CD4-positive, alpha-beta memory T cell (primary cell): ENCODE data around the gene GARRE1. TPM values are rescaled to one million over a fixed set of nuclear protein-coding genes. Genes with fewer than 3 reads are reported as not detected.
A peak's percentile ranks its signal among the peaks of the same experiment; 100 is the strongest.
"Not testable (repeated sequence)": the region's sequence is repeated elsewhere in the genome, so short reads cannot be mapped to it uniquely, and the experiment has no call there.

Experiments
- CTCF ChIA-PET: fragments of 350-600 bp; sonication (Branson Sonifier 250); formaldehyde crosslinking; loops from one replicate; lab custom pipeline; 2021; ENCODE audit warnings: inconsistent platforms; ENCODE audit not compliant: partially characterized antibody; lab: Charles Lee
- POLR2A ChIA-PET: fragments of 350-600 bp; sonication (Branson Sonifier 250); formaldehyde crosslinking; loops from one replicate; lab custom pipeline; 2021; ENCODE audit not compliant: partially characterized antibody; lab: Charles Lee
- DNase-seq, 5 donors: peaks; one replicate each; pipeline versions ENCODE4 v3.0.0 to v3.0.0-alpha.2; 2020 to 2022; ENCODE audit warnings: mixed read lengths in 1 of 5
- H3K27ac ChIP-seq: one replicate; pipeline ENCODE4 v1.7.0; 2013; ENCODE audit warnings: low read depth, low read length
- H3K27me3 ChIP-seq: 2 replicates; pipeline ENCODE4 v1.7.0; 2013; ENCODE audit warnings: mild to moderate bottlenecking, low read length, moderate library complexity; ENCODE audit not compliant: insufficient read depth
- H3K36me3 ChIP-seq: 2 replicates; pipeline ENCODE4 v1.7.0; 2013; ENCODE audit warnings: mild to moderate bottlenecking, low read length, moderate library complexity; ENCODE audit not compliant: insufficient read depth
- H3K4me1 ChIP-seq: 2 replicates; pipeline ENCODE4 v1.7.0; 2013; ENCODE audit warnings: mild to moderate bottlenecking, low read length, moderate library complexity; ENCODE audit not compliant: insufficient read depth
- H3K4me3 ChIP-seq, 2 donors: one replicate each; pipeline ENCODE4 v1.7.0; 2013; ENCODE audit warnings: low read length in 2 of 2, mild to moderate bottlenecking in 1 of 2
- H3K9me3 ChIP-seq, 2 donors: one replicate each; pipeline ENCODE4 v1.7.0; 2013; ENCODE audit warnings: low read length in 2 of 2, control low read depth in 1 of 2; ENCODE audit not compliant: control insufficient read depth in 1 of 2
- H3K27ac Mint-ChIP-seq, 7 donors: one replicate each; pipeline ENCODE4 v1.8.0; 2020 to 2021; ENCODE audit warnings: mixed read lengths in 7 of 7, mild to moderate bottlenecking in 6 of 7, inconsistent platforms in 3 of 7, moderate library complexity in 3 of 7
- H3K27me3 Mint-ChIP-seq, 2 donors: one replicate each; pipeline ENCODE4 v1.8.0; 2020 to 2021; ENCODE audit warnings: mixed read lengths in 2 of 2
- H3K36me3 Mint-ChIP-seq, 2 donors: one replicate each; pipeline ENCODE4 v1.8.0; 2020 to 2021; ENCODE audit warnings: mixed read lengths in 2 of 2, inconsistent platforms in 1 of 2, mild to moderate bottlenecking in 1 of 2
- H3K4me1 Mint-ChIP-seq, 4 donors: one replicate each; pipeline ENCODE4 v1.8.0; 2020 to 2021; ENCODE audit warnings: mixed read lengths in 4 of 4, mild to moderate bottlenecking in 1 of 4
- H3K4me3 Mint-ChIP-seq, 8 donors: one replicate each; pipeline ENCODE4 v1.8.0; 2020 to 2021; ENCODE audit warnings: mixed read lengths in 8 of 8, mild to moderate bottlenecking in 7 of 8, moderate library complexity in 6 of 8, inconsistent platforms in 3 of 8
- H3K9me3 Mint-ChIP-seq, 8 donors: one replicate each; pipeline ENCODE4 v1.8.0; 2020 to 2021; ENCODE audit warnings: mixed read lengths in 8 of 8, mild to moderate bottlenecking in 5 of 8, inconsistent platforms in 3 of 8, moderate library complexity in 1 of 8
- intact Hi-C: fragments of 100-400 bp; cut with micrococcal nuclease; formaldehyde crosslinking; loops from one replicate; pipeline ENCODE4 v1.15.1; 2023
- polyA plus RNA-seq, 2 donors: library from polyadenylated mRNA; unstranded; fragments of 300-500 nt; fragmentation: Illumina TruSeq; gene quantifications; one replicate each; pipeline ENCODE4 v1.2.3, GENCODE V29; 2021
- total RNA-seq, 2 experiments: library from RNA; stranded (reverse); gene quantifications; one replicate each; pipeline ENCODE4 v1.2.3, GENCODE V29; 2021

GARRE1 gene
- total and polyA plus RNA-seq, 4 experiments from 2014 or later = 3.5 to 48.2 (median 26.9) TPM

GRCh38 chr19:34248941-34249340 is 5.4 kb upstream of the GARRE1 start:
- POLR2A ChIA-PET = interaction anchor here (0.6 to 1.8 kb wide), 4 partner anchors 13 to 970 kb away, joined by 3 to 5 read pairs (median 4); no protein-coding TSS in a partner anchor

GRCh38 chr19:34253167-34253566 is 1.2 kb upstream of the GARRE1 start:
- DNase-seq, intact Hi-C loops, H3K9me3 ChIP-seq, H3K4me3 ChIP-seq, H3K27me3 Mint-ChIP-seq, H3K27ac ChIP-seq, H3K36me3 ChIP-seq, H3K9me3 Mint-ChIP-seq, H3K27me3 ChIP-seq: not testable (repeated sequence)
- CTCF ChIA-PET = interaction anchor here (0.6 kb wide), 1 partner anchor 49 kb away, joined by 3 read pairs; no protein-coding TSS in a partner anchor
- H3K4me1 Mint-ChIP-seq = peaks cover 17 to 37% (median 29%) of the 10 kb centered on the region in 4 donors
- peak overlapping the region; percentile 46 to 100 (median 98) for H3K4me3 Mint-ChIP-seq
- H3K4me1 ChIP-seq = peaks cover 32% of the 10 kb centered on the region
- POLR2A ChIA-PET = interaction anchor here (0.6 to 1.8 kb wide), 2 partner anchors 17 to 175 kb away, joined by 3 to 7 read pairs; partner anchors contain the start of gene UBA2
- peaks cover 0 to 10% of the 10 kb centered on the region in 2 donors for H3K36me3 Mint-ChIP-seq
- H3K27ac Mint-ChIP-seq = peak overlapping the region in 5 of 7 donors; percentile 73 to 99 (median 96)

More at GRCh38 chr19:34248941-34249340, 5.4 kb upstream of the GARRE1 start:
- Histone ChIP-seq H3K4me3 (no peak overlapping the region), H3K9me3 (no peaks in the 10 kb centered on the region), H3K4me1 (peaks cover 6% of the 10 kb centered on the region), H3K27me3 (no peaks in the 10 kb centered on the region), H3K27ac (no peak overlapping the region), H3K36me3 (no peaks in the 10 kb centered on the region)
- Mint-ChIP-seq H3K4me3 (no peak overlapping the region), H3K9me3 (no peaks in the 10 kb centered on the region), H3K27me3 (no peaks in the 10 kb centered on the region), H3K36me3 (no peaks in the 10 kb centered on the region), H3K27ac (no peak overlapping the region), H3K4me1 (peaks cover 2 to 9% (median 7%) of the 10 kb centered on the region in 4 donors)
- DNase-seq = no peak
- CTCF ChIA-PET = interaction anchor here (1.1 to 2.0 kb wide), 3 partner anchors 21 to 89 kb away, joined by 3 to 5 read pairs (median 4); no protein-coding TSS in a partner anchor
- intact Hi-C loops = no loop called here

GRCh38 chr19:34253681-34254045 is 691 bp upstream of the GARRE1 start:
- Mint-ChIP-seq H3K4me3 (peak overlapping the region; percentile 96 to 100 (median 98)), H3K27ac (peak overlapping the region; percentile 81 to 100 (median 99)), H3K4me1 (peaks cover 17 to 39% (median 31%) of the 10 kb centered on the region in 4 donors), H3K36me3 (peaks cover 0 to 10% of the 10 kb centered on the region in 2 donors)
- H3K4me3 ChIP-seq = peak overlapping the region; percentile 67 to 75
- not testable (repeated sequence) for H3K27me3 ChIP-seq, H3K9me3 Mint-ChIP-seq, H3K36me3 ChIP-seq, H3K27me3 Mint-ChIP-seq, H3K9me3 ChIP-seq, DNase-seq
- ChIA-PET CTCF (interaction anchor here (0.6 to 0.7 kb wide), 2 partner anchors 49 to 176 kb away, joined by 3 read pairs; no protein-coding TSS in a partner anchor), POLR2A (interaction anchor here (0.6 to 1.8 kb wide), 2 partner anchors 16 to 174 kb away, joined by 3 to 7 read pairs; partner anchors contain the start of gene UBA2)
- H3K27ac ChIP-seq = peak overlapping the region; percentile 90
- intact Hi-C loops = loop anchor here (1.0 to 2.0 kb wide), 4 partner anchors 17 to 1077 kb away; partner anchors contain the start of gene LSM14A
- peaks cover 32% of the 10 kb centered on the region for H3K4me1 ChIP-seq

- H3K36me3 Mint-ChIP-seq = peaks cover 5 to 16% of the 10 kb centered on the region in 2 donors
- peak overlapping the region; percentile 67 for H3K27ac ChIP-seq
- H3K27me3 Mint-ChIP-seq = no peaks in the 10 kb centered on the region
- intact Hi-C loops = loop anchor here (1.0 to 5.0 kb wide), 5 partner anchors 15 to 1078 kb away; partner anchors contain the start of gene LSM14A
- POLR2A ChIA-PET = interaction anchor here (1.0 to 1.9 kb wide), 3 partner anchors 13 to 54 kb away, joined by 3 to 19 read pairs (median 7); no protein-coding TSS in a partner anchor
- peak overlapping the region; percentile 82 to 96 (median 92) for H3K27ac Mint-ChIP-seq
- peaks cover 38% of the 10 kb centered on the region for H3K4me1 ChIP-seq
- CTCF ChIA-PET = no interaction called here
- no peaks in the 10 kb centered on the region for H3K36me3 ChIP-seq
- peak overlapping the region; percentile 84 to 94 (median 92) for H3K4me3 Mint-ChIP-seq
- no peaks in the 10 kb centered on the region for H3K9me3 Mint-ChIP-seq
- no peaks in the 10 kb centered on the region for H3K9me3 ChIP-seq
- peaks cover 25 to 51% (median 39%) of the 10 kb centered on the region in 4 donors for H3K4me1 Mint-ChIP-seq
- DNase-seq = peak in 3 of 5 donors; percentile 29 to 51 (median 31)
- no peaks in the 10 kb centered on the region for H3K27me3 ChIP-seq
- peak overlapping the region in 1 of 2 donors; percentile 65 for H3K4me3 ChIP-seq
Measured at GRCh38 chr19:34254698-34255432, 511 bp downstream of the GARRE1 start.

- intact Hi-C loops = loop anchor here (2.0 to 5.0 kb wide), 3 partner anchors 38 to 1079 kb away; no protein-coding TSS in a partner anchor
- H3K9me3 ChIP-seq = no peaks in the 10 kb centered on the region
- Mint-ChIP-seq H3K36me3 (peaks cover 5 to 16% of the 10 kb centered on the region in 2 donors), H3K4me1 (peaks cover 27 to 54% (median 42%) of the 10 kb centered on the region in 4 donors), H3K27me3 (no peaks in the 10 kb centered on the region), H3K4me3 (peak overlapping the region; percentile 84 to 94 (median 92)), H3K27ac (peak overlapping the region; percentile 82 to 96 (median 92)), H3K9me3 (no peaks in the 10 kb centered on the region)
- H3K4me3 ChIP-seq = peak overlapping the region in 1 of 2 donors; percentile 65
- no peaks in the 10 kb centered on the region for H3K27me3 ChIP-seq
- CTCF ChIA-PET = no interaction called here
- no peaks in the 10 kb centered on the region for H3K36me3 ChIP-seq
- peaks cover 40% of the 10 kb centered on the region for H3K4me1 ChIP-seq
- POLR2A ChIA-PET = interaction anchor here (1.0 to 1.9 kb wide), 3 partner anchors 13 to 53 kb away, joined by 3 to 19 read pairs (median 7); no protein-coding TSS in a partner anchor
- H3K27ac ChIP-seq = peak overlapping the region; percentile 67
- no peak for DNase-seq
Measured at GRCh38 chr19:34255546-34255945, 1.2 kb downstream of the GARRE1 start.

- intact Hi-C loops = loop anchor here (5.0 kb wide), 1 partner anchor 40 kb away; no protein-coding TSS in a partner anchor
Measured at GRCh38 chr19:34256835-34257558, 2.6 kb downstream of the GARRE1 start.

More at GRCh38 chr19:34256835-34257558, 2.6 kb downstream of the GARRE1 start:
- Histone ChIP-seq H3K4me3 (no peak overlapping the region), H3K4me1 (peaks cover 54% of the 10 kb centered on the region), H3K9me3 (no peaks in the 10 kb centered on the region), H3K27ac (no peak overlapping the region), H3K27me3 (no peaks in the 10 kb centered on the region), H3K36me3 (no peaks in the 10 kb centered on the region)
- H3K27me3 Mint-ChIP-seq = no peaks in the 10 kb centered on the region
- peak in 1 of 5 donors; percentile 30 for DNase-seq
- H3K4me1 Mint-ChIP-seq = peaks cover 36 to 68% (median 53%) of the 10 kb centered on the region in 4 donors
- H3K9me3 Mint-ChIP-seq = no peaks in the 10 kb centered on the region
- H3K4me3 Mint-ChIP-seq = peak overlapping the region in 7 of 8 donors; percentile 36 to 93 (median 65)
- peak overlapping the region; percentile 36 to 76 (median 60) for H3K27ac Mint-ChIP-seq
- ChIA-PET CTCF (interaction anchor here (0.9 kb wide), 1 partner anchor 12 kb away, joined by 3 read pairs; no protein-coding TSS in a partner anchor), POLR2A (interaction anchor here (1.5 kb wide), 1 partner anchor 13 kb away, joined by 6 read pairs; no protein-coding TSS in a partner anchor)
- peaks cover 8 to 16% of the 10 kb centered on the region in 2 donors for H3K36me3 Mint-ChIP-seq
